Ascending aorta (tissue), 2 donors: ENCODE data around the gene GIGYF1. TPM values are rescaled to one million over a fixed set of nuclear protein-coding genes. Genes with fewer than 3 reads are reported as not detected.

Source experiments
- DNase-seq, 2 donors: peaks; one replicate each; pipeline ENCODE4 v3.0.0-alpha.2; 2019; ENCODE audit warnings: low spot score in 2 of 2
- H3K27ac ChIP-seq, 2 donors: fragments of 200-600 bp; sonication (generic); one replicate each; pipeline ENCODE4 v1.5.1; 2016 to 2017; ENCODE audit warnings: mild to moderate bottlenecking in 1 of 2
- H3K27me3 ChIP-seq: fragments of 200-600 bp; sonication (generic); one replicate; pipeline ENCODE4 v1.5.1; 2017
- H3K36me3 ChIP-seq, 2 donors: fragments of 200-600 bp; sonication (generic); one replicate each; pipeline ENCODE4 v1.5.1; 2016
- H3K4me1 ChIP-seq, 2 donors: fragments of 200-600 bp; sonication (generic); one replicate each; pipeline ENCODE4 v1.5.1; 2016 to 2017; ENCODE audit warnings: mild to moderate bottlenecking in 1 of 2
- H3K4me3 ChIP-seq, 2 donors: fragments of 200-600 bp; sonication (generic); one replicate each; pipeline ENCODE4 v1.5.1; 2016 to 2017; ENCODE audit warnings: mild to moderate bottlenecking in 1 of 2
- H3K9me3 ChIP-seq, 2 donors: fragments of 200-600 bp; sonication (generic); one replicate each; pipeline ENCODE4 v1.5.1; 2016
- intact Hi-C: fragments of 100-400 bp; cut with DNase I; formaldehyde crosslinking; loops from one replicate; pipeline ENCODE4 v1.15.1; 2023
- total RNA-seq: library from RNA; depleted of rRNA; stranded (reverse); fragments of >200 nt; gene quantifications from one replicate; pipeline ENCODE4 v1.1.0, GENCODE V29; 2016
- TF ChIP-seq, protein P1 (sequence below), 3 experiments: fragments of 200-600 bp in 2 of 3; fragments of 450-650 bp in 1 of 3; sonication (generic) in 2 of 3; IDR thresholded peaks; one replicate each; pipeline ENCODE4 v1.5.1; 2016 to 2019; ENCODE audit warnings: antibody characterized with exemption in 3 of 3, mild to moderate bottlenecking in 1 of 3, moderate library complexity in 1 of 3

The GIGYF1 gene
- total RNA-seq, 1 donor from 2014 or later, result 31.1 TPM

DNA sequence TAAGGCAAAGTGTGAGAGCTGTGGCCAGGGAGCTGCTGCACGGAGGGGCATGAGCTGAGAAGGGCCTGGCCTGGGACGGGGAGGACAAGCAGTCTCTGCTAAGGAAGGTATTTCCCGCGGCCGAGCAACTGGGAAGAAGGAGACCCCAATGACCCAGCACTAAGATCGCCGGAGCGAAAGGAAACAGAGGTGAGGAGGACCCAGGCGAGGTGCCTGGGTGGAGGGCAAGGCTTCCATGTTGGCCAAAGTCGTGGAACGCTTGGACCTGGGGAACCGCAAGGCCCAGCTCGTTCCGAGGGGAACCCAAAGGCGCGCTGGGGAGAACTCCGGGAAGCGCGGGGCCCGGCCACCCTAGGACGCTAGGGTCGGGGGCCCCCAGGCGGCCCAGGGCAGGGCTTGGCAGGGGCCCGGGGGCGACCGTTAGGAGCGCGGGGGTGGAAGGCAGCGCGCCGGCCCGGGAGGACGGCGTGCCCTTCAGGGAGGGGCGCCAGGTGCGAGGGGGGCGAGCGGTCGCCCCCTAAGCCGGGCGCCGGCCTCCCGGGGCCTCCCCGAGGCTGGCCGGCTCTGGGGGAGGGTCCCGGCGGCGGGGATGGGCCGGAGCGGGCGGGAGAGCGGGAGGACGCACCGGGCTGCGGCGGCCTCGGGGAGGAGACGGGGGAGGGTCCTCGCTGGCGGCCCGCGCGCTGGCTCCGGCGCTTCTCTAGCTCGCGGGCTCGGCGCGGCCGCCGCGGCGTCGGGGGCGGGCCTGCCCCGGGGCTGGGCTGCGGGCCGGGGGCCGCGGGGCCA, 545 bp downstream of the GIGYF1 start:
- no peaks in the 10 kb centered on the region for H3K9me3 ChIP-seq
- H3K4me1 ChIP-seq, result peaks cover 10 to 30% of the 10 kb centered on the region in 2 donors
- H3K27ac ChIP-seq, result peak overlapping the region; percentile 60 to 81
- H3K36me3 ChIP-seq, result peaks cover 5 to 6% of the 10 kb centered on the region in 2 donors
- H3K27me3 ChIP-seq, result no peaks in the 10 kb centered on the region
- intact Hi-C loops, result loop anchor here (1.0 to 10.0 kb wide), 6 partner anchors 12 to 539 kb away; partner anchors contain the start of genes MOSPD3, NYAP1 and TRAPPC14
- TF ChIP-seq, protein P1, sequence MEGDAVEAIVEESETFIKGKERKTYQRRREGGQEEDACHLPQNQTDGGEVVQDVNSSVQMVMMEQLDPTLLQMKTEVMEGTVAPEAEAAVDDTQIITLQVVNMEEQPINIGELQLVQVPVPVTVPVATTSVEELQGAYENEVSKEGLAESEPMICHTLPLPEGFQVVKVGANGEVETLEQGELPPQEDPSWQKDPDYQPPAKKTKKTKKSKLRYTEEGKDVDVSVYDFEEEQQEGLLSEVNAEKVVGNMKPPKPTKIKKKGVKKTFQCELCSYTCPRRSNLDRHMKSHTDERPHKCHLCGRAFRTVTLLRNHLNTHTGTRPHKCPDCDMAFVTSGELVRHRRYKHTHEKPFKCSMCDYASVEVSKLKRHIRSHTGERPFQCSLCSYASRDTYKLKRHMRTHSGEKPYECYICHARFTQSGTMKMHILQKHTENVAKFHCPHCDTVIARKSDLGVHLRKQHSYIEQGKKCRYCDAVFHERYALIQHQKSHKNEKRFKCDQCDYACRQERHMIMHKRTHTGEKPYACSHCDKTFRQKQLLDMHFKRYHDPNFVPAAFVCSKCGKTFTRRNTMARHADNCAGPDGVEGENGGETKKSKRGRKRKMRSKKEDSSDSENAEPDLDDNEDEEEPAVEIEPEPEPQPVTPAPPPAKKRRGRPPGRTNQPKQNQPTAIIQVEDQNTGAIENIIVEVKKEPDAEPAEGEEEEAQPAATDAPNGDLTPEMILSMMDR (IDR thresholded peaks at IDR 0.05), result no peak
- DNase-seq, result no peak
- H3K4me3 ChIP-seq, result peak overlapping the region; percentile 92 to 96

DNA sequence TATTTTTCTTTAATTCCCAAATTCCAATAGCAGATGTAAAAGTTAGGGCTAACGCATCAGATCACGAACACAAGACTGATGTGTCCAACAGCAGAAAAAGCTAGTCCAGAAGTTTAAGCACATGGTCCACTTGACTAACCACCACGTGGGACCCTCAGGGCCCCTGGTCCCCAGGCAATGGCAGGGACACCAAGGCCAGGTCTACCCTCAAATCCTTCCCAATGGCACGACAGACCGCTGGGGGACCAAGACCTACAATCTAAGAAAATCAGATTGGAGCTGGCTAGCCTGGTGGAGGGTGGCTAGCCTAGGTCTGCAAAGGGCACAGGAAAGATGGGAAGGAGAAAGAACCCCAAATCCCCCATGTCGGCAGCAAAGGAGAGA, 1.5 kb downstream of the GIGYF1 start:
- H3K4me1 ChIP-seq, result peaks cover 10 to 30% of the 10 kb centered on the region in 2 donors
- peaks cover 15 to 16% of the 10 kb centered on the region in 2 donors for H3K36me3 ChIP-seq
- H3K9me3 ChIP-seq, result no peaks in the 10 kb centered on the region
- no peak for DNase-seq
- intact Hi-C loops, result loop anchor here (5.0 to 10.0 kb wide), 5 partner anchors 60 to 538 kb away; partner anchors contain the start of genes MOSPD3, NYAP1 and TRAPPC14
- TF ChIP-seq, protein P1 (IDR thresholded peaks at IDR 0.05), result no peak
- no peak overlapping the region for H3K27ac ChIP-seq
- peak overlapping the region; percentile 92 to 96 for H3K4me3 ChIP-seq
- H3K27me3 ChIP-seq, result no peaks in the 10 kb centered on the region

DNA sequence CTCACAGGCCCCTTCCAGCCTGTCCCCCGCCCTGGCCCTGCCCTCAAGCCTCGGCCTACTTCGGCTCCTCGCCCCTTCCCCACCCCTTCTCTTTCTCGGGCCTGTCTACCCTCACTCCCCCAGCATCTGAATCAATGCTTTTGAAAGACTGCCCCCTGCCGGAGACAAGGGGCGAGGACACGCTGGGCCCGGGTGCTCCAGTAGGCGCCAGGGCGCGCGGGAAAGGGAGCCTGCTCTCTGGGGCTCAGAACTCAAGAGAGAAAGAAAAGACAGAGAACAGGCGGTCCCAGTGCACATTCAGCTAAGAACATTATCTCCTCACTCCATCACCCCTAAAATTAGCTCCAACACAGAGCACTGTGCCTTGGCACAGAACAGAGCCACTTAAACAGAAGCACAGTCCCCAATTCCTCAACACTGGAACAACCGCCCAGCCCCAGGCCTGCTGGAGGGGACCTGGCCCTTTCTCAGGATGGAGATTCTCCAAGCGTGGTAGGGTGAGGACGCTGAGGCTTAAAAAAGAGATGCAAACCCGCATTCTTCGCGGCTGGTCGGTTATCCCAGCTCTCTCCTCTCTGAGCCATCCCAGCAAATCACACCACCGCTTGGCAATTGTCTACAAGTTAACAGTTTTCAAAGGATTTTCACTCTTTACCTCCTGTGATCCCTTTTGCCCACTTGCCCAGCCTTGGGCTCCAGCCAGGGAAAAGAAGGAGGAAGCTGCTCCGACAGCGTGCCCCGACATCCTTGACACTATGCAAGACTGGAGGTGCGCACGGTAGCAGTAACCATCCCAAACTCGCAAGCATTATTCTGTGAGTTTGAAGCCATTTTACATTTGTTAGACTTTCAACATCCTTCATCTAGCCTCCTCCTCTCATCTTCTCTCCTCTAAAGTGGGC, 2.1 kb downstream of the GIGYF1 start:
- TF ChIP-seq, protein P1 (IDR thresholded peaks at IDR 0.05), result peak; percentile 85 to 97 (median 92)
- Histone ChIP-seq H3K4me3 (peak overlapping the region; percentile 92 to 96), H3K27me3 (no peaks in the 10 kb centered on the region), H3K9me3 (no peaks in the 10 kb centered on the region), H3K36me3 (peaks cover 21 to 22% of the 10 kb centered on the region in 2 donors), H3K4me1 (peaks cover 10 to 30% of the 10 kb centered on the region in 2 donors), H3K27ac (peak overlapping the region in 1 of 2 donors; percentile 20)
- intact Hi-C loops, result loop anchor here (1.0 to 10.0 kb wide), 7 partner anchors 17 to 537 kb away; partner anchors contain the start of genes MOSPD3, NYAP1 and TRAPPC14
- peak in 1 of 2 donors; percentile 86 for DNase-seq

DNA sequence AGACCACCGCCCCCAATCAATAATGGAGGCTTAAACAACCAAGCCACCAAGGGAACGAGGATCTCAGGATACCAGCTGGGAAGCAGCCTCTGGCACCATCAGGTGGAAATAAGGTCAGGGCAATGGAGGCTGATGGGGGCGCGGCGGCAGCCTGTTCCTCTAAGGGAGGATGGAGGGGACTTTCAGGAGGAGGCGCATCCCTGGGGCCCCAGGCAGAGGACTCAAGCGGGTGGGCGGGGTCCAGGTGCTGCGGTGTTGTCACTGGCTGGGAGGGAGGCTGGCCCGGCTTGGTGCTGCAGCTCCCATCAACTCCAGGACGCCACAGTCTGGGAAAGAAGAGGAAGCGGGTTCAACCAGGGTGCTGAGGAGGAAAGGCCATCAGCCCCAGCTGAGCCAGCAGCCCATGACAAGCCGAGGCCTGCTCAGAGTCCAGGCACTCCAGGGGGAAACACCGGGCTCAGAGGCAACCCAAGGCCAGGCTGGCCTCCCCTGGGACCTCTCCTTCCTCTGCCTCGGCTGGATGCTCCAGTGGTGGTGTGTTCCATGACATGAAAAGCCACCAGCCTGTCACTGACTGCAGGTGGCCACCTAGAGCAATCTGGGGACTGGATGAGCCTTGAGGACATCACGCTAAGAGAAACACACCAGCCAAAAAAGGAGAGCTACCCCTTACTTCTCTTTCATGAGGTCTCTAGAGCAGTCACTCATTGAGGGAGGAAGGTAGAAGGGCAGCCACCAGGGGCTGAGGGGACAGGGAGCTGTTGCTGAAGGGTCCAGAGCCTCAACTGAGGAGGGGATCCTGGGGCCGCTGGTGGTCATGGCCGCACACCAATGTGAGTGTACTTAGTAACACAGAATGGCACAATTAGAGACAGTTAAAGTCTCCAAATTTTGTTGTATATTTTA, 4.6 kb downstream of the GIGYF1 start:
- Histone ChIP-seq H3K27ac (no peak overlapping the region), H3K27me3 (no peaks in the 10 kb centered on the region), H3K4me1 (peaks cover 10 to 27% of the 10 kb centered on the region in 2 donors), H3K9me3 (no peaks in the 10 kb centered on the region), H3K36me3 (peaks cover 45 to 46% of the 10 kb centered on the region in 2 donors), H3K4me3 (no peak overlapping the region)
- TF ChIP-seq, protein P1 (IDR thresholded peaks at IDR 0.05), result no peak
- intact Hi-C loops, result loop anchor here (5.0 to 10.0 kb wide), 5 partner anchors 57 to 535 kb away; partner anchors contain the start of genes MOSPD3, NYAP1 and TRAPPC14
- no peak for DNase-seq
